NCI-H146 (cell line): ENCODE measurements around the gene SLC13A3.

Experiments
- DNase-seq: peaks from one replicate; lab custom pipeline; 2025; lab: John Stamatoyannopoulos, UW

Gene SLC13A3

DNA sequence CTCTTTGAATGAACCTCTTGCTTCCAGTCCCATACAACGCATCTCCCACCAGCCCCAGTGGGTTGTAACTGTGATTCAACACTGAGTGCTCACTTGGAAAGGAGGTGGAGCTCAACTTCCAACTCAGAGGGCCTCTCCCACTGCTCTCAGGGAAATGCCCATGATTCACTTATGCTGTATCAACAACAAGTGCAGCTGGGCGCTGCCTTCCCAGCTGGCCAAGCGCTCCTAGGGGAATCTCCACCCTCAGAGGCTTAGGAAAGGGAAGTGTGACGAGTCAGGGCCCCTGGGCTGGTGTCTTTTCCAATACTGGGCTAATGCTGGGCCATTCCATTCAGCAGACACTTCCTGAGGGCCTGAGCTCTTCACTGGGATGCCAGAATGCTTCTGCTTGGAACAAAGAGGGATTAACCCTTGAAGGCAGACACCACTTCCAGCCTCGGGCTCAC, 92.7 kb downstream of the SLC13A3 start:
- no peak for DNase-seq

- no peak for DNase-seq
These were observed 93.9 kb downstream of the SLC13A3 start for GRCh38 chr20:46557231-46557956.

DNA sequence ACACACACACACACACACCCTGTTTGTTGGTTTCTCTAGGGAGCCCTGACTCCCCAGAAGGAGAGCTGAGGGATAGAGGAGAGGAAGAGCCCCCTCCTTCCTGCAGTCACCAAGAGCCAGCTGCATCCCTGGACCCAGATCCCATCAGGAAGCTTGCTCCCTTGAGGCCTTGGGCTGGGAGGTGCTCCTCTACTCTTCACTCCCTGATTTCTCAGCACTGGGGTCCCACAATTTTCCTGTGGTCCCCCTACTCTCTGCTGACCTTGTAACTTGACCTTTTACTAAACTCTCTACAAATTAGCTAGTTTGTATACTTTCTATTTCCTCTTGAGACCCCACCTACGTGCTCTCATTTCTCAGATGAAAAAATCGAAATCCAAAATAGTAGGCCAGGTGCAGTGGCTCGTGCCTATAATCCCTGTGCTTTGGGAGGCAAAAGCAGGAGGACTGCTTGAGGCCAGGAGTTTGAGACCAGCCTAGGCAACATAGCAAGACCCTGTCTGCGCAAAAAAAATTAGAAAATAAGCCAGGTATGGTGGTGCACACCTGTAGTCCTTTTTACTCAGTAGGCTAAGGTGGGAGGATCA, 95.8 kb downstream of the SLC13A3 start:
- DNase-seq, result no peak

GRCh38 chr20:46554828-46555227, 96.4 kb downstream of the SLC13A3 start:
- no peak for DNase-seq

- DNase-seq, result no peak
These were observed 97.3 kb downstream of the SLC13A3 start for GRCh38 chr20:46553926-46554325.

DNA sequence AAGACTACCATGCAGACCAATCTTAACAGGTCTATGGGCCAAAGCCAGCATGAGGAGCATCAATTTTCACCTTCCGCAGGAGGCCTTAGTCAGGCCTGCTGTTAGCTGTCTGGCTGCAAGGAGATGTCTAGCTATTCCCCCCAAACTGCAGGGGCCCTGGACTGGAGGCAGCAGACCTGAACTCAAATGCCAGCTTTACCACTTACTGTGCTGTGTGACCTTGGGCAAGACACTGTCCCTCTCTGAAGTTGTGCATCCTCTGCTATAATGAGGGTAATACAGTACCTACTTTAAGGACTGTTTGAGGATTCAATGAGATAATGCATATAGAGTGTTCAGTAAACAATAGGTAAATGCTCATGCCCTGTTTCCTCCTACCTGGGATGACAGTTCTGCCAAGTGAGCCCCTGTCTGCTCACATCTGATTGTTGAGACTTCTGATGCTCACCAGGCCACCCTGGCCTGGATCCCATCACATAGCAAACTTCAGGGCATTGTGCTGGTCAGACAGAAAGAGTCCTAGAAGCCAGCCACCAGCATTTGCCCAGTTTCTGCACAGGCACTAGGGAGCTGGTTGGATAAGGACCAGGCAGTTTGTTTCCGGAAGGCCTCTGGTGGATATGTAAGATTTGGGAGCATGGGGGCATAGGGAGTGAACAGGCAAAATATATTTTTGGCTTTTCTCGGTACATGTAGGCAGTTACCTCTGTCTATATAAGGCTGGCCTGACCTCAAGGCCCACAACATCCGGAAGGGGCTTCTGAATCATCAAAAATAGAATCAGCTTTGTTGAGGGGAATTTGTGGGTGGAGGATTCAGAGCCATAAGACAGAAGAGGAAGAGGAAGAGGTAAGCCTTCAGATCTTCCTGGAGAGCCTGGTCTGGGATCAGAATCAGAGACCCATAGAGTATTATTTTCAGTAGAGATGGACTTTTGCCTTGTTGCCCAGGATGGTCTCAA, 98.5 kb downstream of the SLC13A3 start:
- no peak for DNase-seq

DNA sequence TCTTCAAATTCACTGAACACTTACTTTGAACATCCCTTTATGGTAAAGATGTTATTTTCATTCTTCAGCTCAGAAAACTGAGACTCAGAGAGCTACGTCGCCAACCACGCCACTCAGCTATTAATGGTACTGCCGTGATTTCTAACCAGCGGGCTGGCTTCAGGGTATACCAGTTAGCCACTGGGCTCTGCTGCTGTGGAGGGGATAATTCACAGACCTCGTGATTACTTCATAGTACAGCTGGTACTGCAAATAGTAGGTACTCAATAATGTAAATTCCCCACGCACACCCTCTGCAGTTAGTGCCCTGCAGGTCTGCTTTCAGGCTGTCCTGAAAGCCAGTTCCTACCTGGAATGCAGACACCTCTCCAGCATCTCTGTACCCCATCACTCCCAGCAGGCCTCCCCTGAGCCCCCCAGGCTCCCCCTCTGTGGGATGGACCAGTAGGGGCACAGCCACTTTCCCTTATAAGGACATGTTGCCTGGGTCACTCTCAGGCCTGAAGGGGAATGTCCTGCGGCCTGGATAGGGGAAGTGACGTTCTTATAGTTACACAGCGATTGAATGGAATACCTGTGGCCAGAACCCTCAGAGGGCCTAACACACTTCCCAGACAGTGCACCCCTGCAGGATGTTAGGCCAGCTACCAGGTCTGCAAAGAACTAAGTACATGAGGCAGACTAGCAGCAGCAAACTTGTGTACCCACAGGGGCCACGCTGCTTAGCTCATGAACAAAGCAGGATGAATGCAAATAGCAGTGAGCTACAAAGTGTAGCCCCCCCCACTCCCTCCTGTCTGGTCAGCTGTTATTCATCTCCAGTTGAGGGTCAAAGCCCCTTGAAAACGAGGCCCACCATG, 99.5 kb downstream of the SLC13A3 start:
- no peak for DNase-seq

- DNase-seq, result no peak
These were observed 100.8 kb downstream of the SLC13A3 start, which contains the start of gene OCSTAMP for GRCh38 chr20:46550461-46550860. TSS of gene OCSTAMP (minus strand) at chr20:46550654. CDS start at chr20:46550560, 94 bp downstream.

DNA sequence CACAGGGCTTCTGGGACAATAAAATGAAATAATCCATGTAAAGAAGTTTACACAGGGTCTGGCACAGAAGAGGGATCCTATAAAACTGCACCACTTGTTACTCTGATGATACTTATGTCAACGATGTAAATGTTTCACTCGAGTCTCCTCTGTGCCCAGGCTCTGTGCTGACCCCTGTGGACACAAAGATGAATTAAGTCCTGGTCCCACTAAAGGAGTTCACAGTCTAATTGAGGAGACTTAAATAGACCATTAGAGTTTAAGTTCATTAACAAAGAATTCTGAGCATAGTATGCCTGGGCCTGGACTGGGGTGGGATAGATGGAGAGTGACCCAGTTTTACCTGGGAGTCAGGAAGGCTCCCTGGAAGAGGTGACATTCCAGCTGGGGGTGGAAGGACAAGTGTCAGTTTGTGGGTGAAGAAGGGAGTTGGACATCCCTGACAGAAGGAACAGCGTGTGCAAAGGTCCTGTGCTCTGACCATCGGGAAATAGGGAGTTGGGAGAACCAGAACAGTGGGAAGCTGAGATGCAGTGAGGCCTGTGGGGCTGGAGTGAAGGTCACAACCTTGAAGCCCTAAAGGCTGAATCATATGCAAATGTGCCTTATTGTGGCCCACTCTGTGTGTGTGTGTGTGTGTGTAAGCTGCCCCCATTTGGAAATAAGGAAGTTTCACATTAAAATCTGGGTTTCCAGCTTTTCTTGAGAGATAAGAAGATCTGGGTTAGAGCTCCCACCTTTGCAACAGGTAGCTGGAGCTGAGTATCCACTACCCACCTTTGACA, 101.9 kb downstream of the SLC13A3 start:
- no peak for DNase-seq

- DNase-seq, result no peak
These were observed 102.6 kb downstream of the SLC13A3 start for GRCh38 chr20:46548688-46549087.

- DNase-seq, result no peak
These were observed 103.3 kb downstream of the SLC13A3 start for GRCh38 chr20:46547995-46548394.

- DNase-seq, result no peak
These were observed 104.3 kb downstream of the SLC13A3 start for GRCh38 chr20:46546936-46547335.

DNA sequence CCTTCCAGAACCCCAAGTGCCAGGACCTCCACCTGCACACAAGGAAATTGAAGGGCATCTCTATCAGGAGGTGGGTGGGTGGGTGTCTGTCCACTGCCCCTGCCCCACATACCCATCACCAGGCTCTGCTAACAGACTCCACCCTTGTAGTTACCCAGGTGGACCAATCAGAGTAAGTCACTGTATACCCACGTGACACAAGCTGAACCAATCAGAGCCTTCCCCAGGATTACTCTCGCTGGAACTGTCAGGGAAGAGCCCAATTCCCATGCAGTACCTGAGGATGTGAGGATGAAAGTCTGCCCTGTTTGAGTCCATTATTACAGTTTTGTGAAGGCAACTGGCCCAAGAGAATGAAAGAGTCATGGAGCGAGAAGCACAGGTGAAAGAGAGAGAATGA, 105.0 kb downstream of the SLC13A3 start:
- DNase-seq, result no peak

GRCh38 chr20:46545827-46546138, 105.5 kb downstream of the SLC13A3 start:
- no peak for DNase-seq

DNA sequence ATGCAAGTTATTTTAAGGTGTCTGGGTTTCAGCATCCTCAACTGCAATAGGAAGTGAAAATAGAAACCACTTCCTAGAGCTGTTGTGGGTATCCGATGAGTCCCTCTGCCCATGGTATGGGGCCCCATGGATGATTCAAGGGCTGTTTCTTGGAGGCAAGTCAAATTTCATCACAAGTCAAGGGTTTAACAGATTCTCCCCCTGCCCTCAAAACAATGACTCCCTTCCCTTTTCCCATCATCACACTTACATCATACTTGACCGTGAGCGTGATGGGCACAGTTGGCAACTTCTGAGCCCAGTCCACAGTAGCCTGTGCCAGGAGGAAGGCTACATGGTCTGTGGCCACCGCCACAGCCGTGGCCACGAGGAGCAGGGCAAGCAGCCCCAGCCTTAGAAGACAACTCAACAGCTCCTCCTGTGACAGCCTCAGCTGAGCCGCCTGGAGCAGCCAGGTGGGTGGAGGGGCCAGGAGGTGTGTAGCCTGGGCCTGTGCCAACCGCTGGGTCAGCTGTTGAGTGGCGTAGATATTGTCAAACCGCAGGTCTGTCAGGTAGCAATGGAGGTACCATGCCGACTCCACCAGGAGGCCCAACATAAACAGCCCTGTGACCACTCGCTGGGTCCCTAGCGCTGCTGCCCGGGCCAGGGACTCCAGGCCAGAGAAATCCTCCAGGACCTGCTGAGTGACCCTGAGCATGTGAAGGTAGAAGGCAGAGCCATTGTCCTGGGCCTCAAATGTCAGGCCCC, 106.0 kb downstream of the SLC13A3 start:
- peak; percentile 33 for DNase-seq

- DNase-seq, result no peak
These were observed 106.7 kb downstream of the SLC13A3 start for GRCh38 chr20:46544576-46544975.

- DNase-seq, result no peak
These were observed 107.3 kb downstream of the SLC13A3 start for GRCh38 chr20:46543959-46544358.

DNA sequence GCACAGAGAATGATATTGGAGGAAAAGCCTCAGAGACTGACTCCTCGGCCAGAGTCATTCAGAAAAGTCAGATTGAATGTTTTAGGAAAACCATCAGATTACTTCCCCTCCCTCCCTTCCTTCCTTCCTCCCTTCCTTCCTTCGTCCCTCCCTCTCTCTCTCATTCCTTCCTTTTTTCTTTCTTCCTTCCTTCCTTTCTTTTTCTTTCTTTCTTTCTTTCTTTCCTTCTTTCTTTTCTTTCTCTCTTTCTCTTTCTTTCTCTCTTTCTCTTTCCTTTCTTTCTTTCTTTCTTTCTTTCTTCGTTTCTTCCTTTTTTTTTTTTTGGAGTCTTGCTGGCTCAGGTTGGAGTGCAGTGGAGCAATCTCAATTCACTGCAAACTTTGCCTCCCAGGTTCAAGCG, 108.2 kb downstream of the SLC13A3 start:
- no peak for DNase-seq

GRCh38 chr20:46541229-46541935, 109.9 kb downstream of the SLC13A3 start:
- no peak for DNase-seq

GRCh38 chr20:46539113-46539512, 112.1 kb downstream of the SLC13A3 start:
- no peak for DNase-seq
